ENCODE results near the gene DCC. TPM values are rescaled to one million over a fixed set of nuclear protein-coding genes. Genes with fewer than 3 reads are reported as not detected.

DCC gene
- total and polyA plus RNA-seq, 9 of the 15 experiments (the other 6 are each of a cell fraction or from before 2014, with no cell fraction given), result not detected

- no peak for DNase-seq (ENCODE audit: extremely low read depth in 1 of 4, low spot score in 3 of 4)
- BruUV-seq (replicated peaks), result no TSS peak
- no peak overlapping the region for H2AFZ ChIP-seq (ENCODE audit: low read depth, low read length)
- H3K27me3 ChIP-seq (ENCODE audit: control insufficient read depth in 2 of 2, insufficient read depth in 2 of 2, low read length in 2 of 2), result no peaks in the 10 kb centered on the region
- POLR2A ChIA-PET, result no interaction called here
- TF ChIP-seq RBM15 (IDR thresholded peaks at IDR 0.05; ENCODE audit: insufficient read depth, low read length) (no peak), ZNF830 (CRISPR knock-in tag; IDR thresholded peaks at IDR 0.05) (no peak), ATF2 (CRISPR knock-in tag; IDR thresholded peaks at IDR 0.05) (no peak), KDM5B (IDR thresholded peaks at IDR 0.05; ENCODE audit: insufficient replicate concordance, low read depth, low read length) (no peak), HNRNPK (IDR thresholded peaks at IDR 0.05; ENCODE audit: low read depth, low read length, poor library complexity, severe bottlenecking) (no peak), NEUROD1 (IDR thresholded peaks at IDR 0.05; ENCODE audit: borderline replicate concordance, low read depth, low read length, partially characterized antibody) (no peak), SMC3 (conservative IDR thresholded peaks at IDR 0.05; ENCODE audit: insufficient read depth, low read depth, low read length) (no peak), PRMT5 (CRISPR knock-in tag; IDR thresholded peaks at IDR 0.05) (no peak), ERF (CRISPR knock-in tag; IDR thresholded peaks at IDR 0.05) (no peak), GABPB2 (CRISPR knock-in tag; conservative IDR thresholded peaks at IDR 0.05) (no peak)
- H3K36me3 ChIP-seq (ENCODE audit: control insufficient read depth, insufficient read depth, low read length), result no peaks in the 10 kb centered on the region
- no peak for ATAC-seq
- intact Hi-C loops (cut with micrococcal nuclease), result no loop called here
- FAIRE-seq, result no peak
- H3K27ac ChIP-seq (ENCODE audit: extremely low read depth, low read depth, low read length), result no peak overlapping the region
- CTCF ChIA-PET (ENCODE audit: low intra/inter-chr PET ratio), result no interaction called here
- no peak overlapping the region for H3K4me3 ChIP-seq
- H3K9me1 ChIP-seq (ENCODE audit: control insufficient read depth, insufficient read depth, low read length), result no peaks in the 10 kb centered on the region
- no peak overlapping the region for H3K9ac ChIP-seq (ENCODE audit: insufficient read depth in 1 of 2, low read depth in 2 of 2, low read length in 2 of 2)
- H4K20me1 ChIP-seq (replicated peaks; ENCODE audit: control insufficient read depth, insufficient read depth, low read length), result no peaks in the 10 kb centered on the region
- H3K9me3 ChIP-seq (replicated peaks; ENCODE audit: control insufficient read depth, insufficient read depth, low read depth, low read length), result no peaks in the 10 kb centered on the region
- no peaks in the 10 kb centered on the region for H3K4me1 ChIP-seq (replicated peaks in 1 of 2; ENCODE audit: control insufficient read depth in 2 of 2, insufficient read depth in 2 of 2, low read length in 2 of 2)
- WGBS (ENCODE audit: insufficient coverage, low coverage, missing lambda C conversion rate), result 0% methylated on average over 2 of the region's 3 CpGs
- no peak overlapping the region for H3K4me2 ChIP-seq (ENCODE audit: insufficient read depth, low read length)
- in situ Hi-C loops (cut with MboI), result no loop called here
- no peaks in the 10 kb centered on the region for H3K79me2 ChIP-seq (ENCODE audit: control insufficient read depth, insufficient read depth, low read length)
Measured at GRCh38 chr18:53508529-53508928, 1168.5 kb downstream of the DCC start.

Data from K562 (cell line).